Measurements from ENCODE around the gene AHRR. TPM values are rescaled to one million over a fixed set of nuclear protein-coding genes. Genes with fewer than 3 reads are reported as not detected.

The AHRR gene
- polyA plus RNA-seq, 3 donors: 0.15 TPM; not detected in 1

DNA sequence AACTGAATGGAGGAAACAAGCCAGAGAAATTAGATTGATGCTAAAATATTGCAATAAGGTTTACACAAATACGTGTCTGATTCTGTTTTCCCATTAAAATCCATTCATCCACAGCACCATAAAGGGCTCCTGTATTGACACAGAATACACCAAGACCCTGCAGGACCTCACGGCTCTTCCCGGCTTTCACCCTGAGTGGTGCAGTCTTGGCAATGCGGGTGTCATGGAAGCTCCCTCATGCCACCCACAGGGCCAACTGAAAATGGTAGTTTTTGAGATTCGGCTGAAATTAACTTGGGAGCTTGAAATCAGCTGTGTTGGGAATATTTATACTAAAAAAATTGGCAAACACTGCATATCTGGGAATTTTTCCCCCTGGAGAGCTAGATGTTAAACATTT lies 104.2 kb downstream of the AHRR start:
- no peaks in the 10 kb centered on the region for H3K36me3 ChIP-seq (replicated peaks in 1 of 2; ENCODE audit: control insufficient read depth in 1 of 2, insufficient read depth in 2 of 2, low read length in 2 of 2)
- no CpG with 5 or more reads among the region's 5 CpGs for WGBS (ENCODE audit: insufficient coverage)
- TF ChIP-seq, protein P1, sequence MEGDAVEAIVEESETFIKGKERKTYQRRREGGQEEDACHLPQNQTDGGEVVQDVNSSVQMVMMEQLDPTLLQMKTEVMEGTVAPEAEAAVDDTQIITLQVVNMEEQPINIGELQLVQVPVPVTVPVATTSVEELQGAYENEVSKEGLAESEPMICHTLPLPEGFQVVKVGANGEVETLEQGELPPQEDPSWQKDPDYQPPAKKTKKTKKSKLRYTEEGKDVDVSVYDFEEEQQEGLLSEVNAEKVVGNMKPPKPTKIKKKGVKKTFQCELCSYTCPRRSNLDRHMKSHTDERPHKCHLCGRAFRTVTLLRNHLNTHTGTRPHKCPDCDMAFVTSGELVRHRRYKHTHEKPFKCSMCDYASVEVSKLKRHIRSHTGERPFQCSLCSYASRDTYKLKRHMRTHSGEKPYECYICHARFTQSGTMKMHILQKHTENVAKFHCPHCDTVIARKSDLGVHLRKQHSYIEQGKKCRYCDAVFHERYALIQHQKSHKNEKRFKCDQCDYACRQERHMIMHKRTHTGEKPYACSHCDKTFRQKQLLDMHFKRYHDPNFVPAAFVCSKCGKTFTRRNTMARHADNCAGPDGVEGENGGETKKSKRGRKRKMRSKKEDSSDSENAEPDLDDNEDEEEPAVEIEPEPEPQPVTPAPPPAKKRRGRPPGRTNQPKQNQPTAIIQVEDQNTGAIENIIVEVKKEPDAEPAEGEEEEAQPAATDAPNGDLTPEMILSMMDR (IDR thresholded peaks at IDR 0.05): no peak
- Mint-ChIP-seq H3K36me3 (no peaks in the 10 kb centered on the region), H3K4me1 (peaks cover 8% of the 10 kb centered on the region), H3K27ac (no peak overlapping the region), H3K4me3 (no peak overlapping the region), H3K9me3 (peaks cover 0 to 8% (median 0%) of the 10 kb centered on the region in 7 donors), H3K27me3 (ENCODE audit: low read depth in 3 of 3) (peaks cover 8 to 12% (median 10%) of the 10 kb centered on the region in 3 donors)
- H3K79me2 ChIP-seq (ENCODE audit: insufficient read depth, low read length): no peaks in the 10 kb centered on the region
- H3K4me1 ChIP-seq (ENCODE audit: control insufficient read depth in 1 of 2, insufficient read depth in 2 of 2, low read length in 2 of 2): peaks cover 11 to 14% of the 10 kb centered on the region in 2 donors
- intact Hi-C loops (cut with micrococcal nuclease): no loop called here
- no peak overlapping the region for H3K4me3 ChIP-seq (replicated peaks in 1 of 3; ENCODE audit: low read depth in 2 of 3, low read length in 3 of 3)
- H3K4me2 ChIP-seq (replicated peaks; ENCODE audit: extremely low read depth, low read length, poor library complexity, severe bottlenecking): no peak overlapping the region
- no peak overlapping the region for H3K9ac ChIP-seq (ENCODE audit: insufficient read depth, low read length, poor library complexity, severe bottlenecking)
- H2AFZ ChIP-seq (ENCODE audit: insufficient read depth, low read depth, low read length, poor library complexity, severe bottlenecking): no peak overlapping the region
- H3K9me3 ChIP-seq (replicated peaks in 1 of 2; ENCODE audit: control insufficient read depth in 1 of 2, insufficient read depth in 1 of 2, low read length in 2 of 2): no peaks in the 10 kb centered on the region
- no peaks in the 10 kb centered on the region for H4K20me1 ChIP-seq (ENCODE audit: insufficient read depth, low read length)
- no peaks in the 10 kb centered on the region for H3K27me3 ChIP-seq (ENCODE audit: control insufficient read depth in 2 of 2, insufficient read depth in 2 of 2, low read length in 2 of 2)
- DNase-seq: peak in 2 of 3 donors; percentile 16 to 34
- H3K27ac ChIP-seq (ENCODE audit: low read depth in 1 of 2, low read length in 2 of 2): no peak overlapping the region

DNA sequence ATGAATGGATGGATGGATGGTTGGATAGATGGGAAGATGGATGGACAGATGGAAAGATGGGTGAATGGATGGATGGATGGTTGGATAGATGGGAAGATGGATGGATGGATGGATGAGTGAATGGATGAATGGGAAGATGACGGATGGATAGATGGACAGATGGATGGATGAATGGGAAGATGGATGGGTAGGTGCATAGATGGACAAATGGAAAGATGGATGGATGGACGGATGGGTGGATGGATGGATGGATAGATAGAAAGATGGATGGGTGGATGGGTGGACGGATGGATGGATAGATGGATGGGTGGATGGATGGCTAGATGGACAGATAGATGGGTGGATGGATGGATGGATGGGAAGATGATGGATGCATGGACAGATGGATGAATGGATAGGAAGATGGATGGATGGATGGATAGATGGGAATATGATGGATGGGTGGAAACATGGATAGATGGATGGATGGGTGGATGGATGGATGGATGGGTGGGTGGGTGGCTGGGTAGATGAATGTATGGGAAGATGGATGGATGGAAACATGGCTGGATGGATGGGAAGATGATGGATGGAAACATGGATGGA lies 105.0 kb downstream of the AHRR start:
- Mint-ChIP-seq H3K4me3 (no peak overlapping the region), H3K27ac (no peak overlapping the region), H3K36me3 (no peaks in the 10 kb centered on the region), H3K4me1 (peaks cover 8% of the 10 kb centered on the region), H3K27me3 (ENCODE audit: low read depth in 3 of 3) (peaks cover 11 to 12% (median 11%) of the 10 kb centered on the region in 3 donors), H3K9me3 (peaks cover 0 to 6% (median 0%) of the 10 kb centered on the region in 7 donors)
- WGBS (ENCODE audit: insufficient coverage): 79% methylated on average over 3 of the region's 3 CpGs
- Histone ChIP-seq H3K4me1 (ENCODE audit: control insufficient read depth in 1 of 2, insufficient read depth in 2 of 2, low read length in 2 of 2) (peaks cover 11 to 14% of the 10 kb centered on the region in 2 donors), H3K4me2 (replicated peaks; ENCODE audit: extremely low read depth, low read length, poor library complexity, severe bottlenecking) (no peak overlapping the region), H3K9me3 (replicated peaks in 1 of 2; ENCODE audit: control insufficient read depth in 1 of 2, insufficient read depth in 1 of 2, low read length in 2 of 2) (no peaks in the 10 kb centered on the region), H2AFZ (ENCODE audit: insufficient read depth, low read depth, low read length, poor library complexity, severe bottlenecking) (no peak overlapping the region), H3K9ac (ENCODE audit: insufficient read depth, low read length, poor library complexity, severe bottlenecking) (no peak overlapping the region), H3K79me2 (ENCODE audit: insufficient read depth, low read length) (no peaks in the 10 kb centered on the region), H3K27me3 (ENCODE audit: control insufficient read depth in 2 of 2, insufficient read depth in 2 of 2, low read length in 2 of 2) (no peaks in the 10 kb centered on the region), H3K27ac (ENCODE audit: low read depth in 1 of 2, low read length in 2 of 2) (no peak overlapping the region), H4K20me1 (ENCODE audit: insufficient read depth, low read length) (no peaks in the 10 kb centered on the region), H3K4me3 (replicated peaks in 1 of 3; ENCODE audit: low read depth in 2 of 3, low read length in 3 of 3) (no peak overlapping the region), H3K36me3 (replicated peaks in 1 of 2; ENCODE audit: control insufficient read depth in 1 of 2, insufficient read depth in 2 of 2, low read length in 2 of 2) (no peaks in the 10 kb centered on the region)
- TF ChIP-seq, protein P1 (IDR thresholded peaks at IDR 0.05): no peak
- DNase-seq: no peak
- intact Hi-C loops (cut with micrococcal nuclease): no loop called here
